A673 (cell line): Measurements from ENCODE around the gene CA5A.

Experiments
- CTCF ChIP-seq: fragments of 300-800, 200-600 bp; sonication (generic); conservative IDR thresholded peaks from 2 replicates; pipeline ENCODE4 v1.5.1; 2017; ENCODE audit warnings: low read depth, mild to moderate bottlenecking, antibody characterized with exemption, low read length, moderate library complexity, mixed read lengths
- EZH2 ChIP-seq: fragments of 200-600 bp; sonication (generic); IDR thresholded peaks from 2 replicates; pipeline ENCODE4 v1.6.1; 2017; ENCODE audit warnings: borderline replicate concordance, low read depth, mild to moderate bottlenecking, mixed read lengths, antibody characterized with exemption, low read length; ENCODE audit not compliant: poor library complexity, severe bottlenecking

GRCh38 chr16:87860553-87861299 lies 75.6 kb downstream of the CA5A start:
- TF ChIP-seq CTCF (no peak), EZH2 (no peak)
